HG03108 (cell line): Measurements from ENCODE around the gene APC.
"Not testable (repeated sequence)": the region's sequence is repeated elsewhere in the genome, so short reads cannot be mapped to it uniquely, and the experiment has no call there.

Source experiments
- ATAC-seq: cut with Tn5 transposase; IDR thresholded peaks from one replicate; pipeline ENCODE4 v1.9.1; 2021; ENCODE audit warnings: moderate library complexity; ENCODE audit not compliant: unreplicated experiment

APC gene

GRCh38 chr5:112713206-112713605, 24.5 kb upstream of the APC start:
- no peak for ATAC-seq

DNA sequence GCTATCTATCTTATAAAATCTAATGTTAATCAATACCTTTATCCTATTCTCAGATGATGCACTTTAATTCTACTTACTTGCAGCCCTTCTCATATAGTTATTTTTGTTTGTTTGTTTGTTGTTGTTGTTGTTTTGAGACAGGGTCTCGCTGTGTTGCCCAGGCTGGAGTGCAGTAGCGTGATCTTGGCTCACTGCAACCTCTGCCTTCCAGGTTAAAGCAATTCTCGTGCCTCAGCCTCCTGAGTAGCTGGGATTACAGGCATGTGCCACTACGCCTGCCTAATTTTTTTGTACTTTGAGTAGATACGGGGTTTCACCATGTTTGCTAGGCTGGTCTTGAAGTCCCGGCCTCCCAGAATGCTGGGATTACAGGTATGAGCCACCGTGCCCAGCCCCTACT, 20.8 kb upstream of the APC start:
- not testable (repeated sequence) for ATAC-seq

- no peak for ATAC-seq
Observed at GRCh38 chr5:112717506-112718082, 20.1 kb upstream of the APC start.

DNA sequence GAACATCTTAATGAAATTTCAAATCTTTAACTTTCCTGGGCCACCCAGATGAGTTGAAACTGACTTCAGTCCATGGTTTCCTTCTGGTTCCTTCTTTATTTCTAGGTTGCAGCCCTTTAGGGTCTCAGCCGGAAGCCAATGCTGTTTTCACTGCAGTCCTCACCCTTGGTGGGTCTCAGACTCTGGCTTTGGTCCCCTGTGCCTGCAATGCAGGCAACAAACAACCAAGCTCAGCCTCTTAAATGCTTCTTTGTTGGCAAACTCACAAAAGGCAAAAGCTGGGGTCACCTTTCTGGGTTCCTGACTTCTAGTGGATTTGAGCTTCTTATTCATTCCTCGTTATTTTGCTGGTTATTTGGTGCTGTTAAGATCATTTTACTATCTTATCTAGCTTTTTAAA, 19.3 kb upstream of the APC start:
- ATAC-seq = no peak

DNA sequence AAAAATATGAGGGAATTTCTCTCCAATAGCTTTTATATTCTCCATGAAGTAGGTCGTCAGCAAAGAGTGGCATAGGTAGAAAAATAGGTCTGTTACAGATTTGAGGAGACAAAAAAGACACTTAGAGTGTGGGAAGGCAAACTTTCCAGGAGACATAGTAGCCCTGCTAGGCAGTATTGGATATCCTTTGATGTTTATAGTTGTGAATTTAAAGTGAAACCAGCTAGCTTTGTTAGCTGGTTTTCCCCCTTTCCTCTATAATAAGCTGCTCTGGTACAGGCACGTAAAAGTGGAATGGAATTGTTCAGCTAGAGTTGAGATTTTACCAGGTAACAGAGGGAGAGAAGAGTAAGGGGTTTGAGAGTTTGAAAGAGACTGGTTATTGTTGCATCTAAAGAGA, 17.1 kb upstream of the APC start:
- ATAC-seq = no peak

GRCh38 chr5:112724901-112725300, 12.8 kb upstream of the APC start:
- no peak for ATAC-seq

DNA sequence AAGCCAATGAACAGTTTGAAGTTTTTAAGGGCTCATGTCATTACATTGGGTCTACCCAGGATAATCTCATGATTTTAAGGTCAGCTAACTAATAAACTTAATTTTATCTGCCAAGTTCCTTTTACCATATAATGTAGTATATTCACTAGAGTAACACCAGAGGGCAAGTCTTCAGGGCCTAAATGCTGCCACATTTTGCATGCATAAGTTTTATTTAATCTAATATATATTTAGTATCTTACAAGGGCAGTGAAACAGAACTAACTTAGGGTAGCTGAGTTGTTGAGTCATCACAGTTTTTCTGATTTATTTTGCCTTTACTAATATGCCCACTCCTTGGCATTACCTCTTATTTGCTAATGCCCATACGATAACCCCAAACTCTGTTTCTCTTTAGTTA, 8.1 kb upstream of the APC start:
- ATAC-seq = no peak

- ATAC-seq = no peak
Observed at GRCh38 chr5:112732131-112732530, 5.6 kb upstream of the APC start.

DNA sequence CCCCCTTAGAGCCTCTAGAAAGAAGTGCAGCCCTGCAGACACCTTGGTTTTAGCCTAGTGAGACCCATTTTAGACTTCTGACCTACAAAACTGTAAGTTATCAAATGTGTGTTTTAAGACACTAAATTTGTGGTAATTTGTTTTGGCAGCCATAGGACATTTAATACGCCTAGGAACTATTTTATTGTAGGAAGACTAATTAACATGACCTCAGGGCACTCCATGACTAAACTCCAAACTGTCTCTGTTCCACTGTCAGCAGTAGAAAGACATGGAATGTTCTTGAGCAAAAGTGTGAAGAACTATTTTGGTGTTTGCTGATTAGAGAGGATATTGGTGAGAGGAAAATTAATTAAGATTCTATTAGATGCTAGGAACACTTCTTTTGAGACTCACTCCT, 4.1 kb upstream of the APC start:
- ATAC-seq = no peak

GRCh38 chr5:112734597-112734996, 3.1 kb upstream of the APC start:
- no peak for ATAC-seq

GRCh38 chr5:112735702-112736101, 2.0 kb upstream of the APC start:
- ATAC-seq = no peak

GRCh38 chr5:112737070-112737462, 619 bp upstream of the APC start:
- no peak for ATAC-seq

GRCh38 chr5:112738191-112738560, 491 bp downstream of the APC start:
- no peak for ATAC-seq

DNA sequence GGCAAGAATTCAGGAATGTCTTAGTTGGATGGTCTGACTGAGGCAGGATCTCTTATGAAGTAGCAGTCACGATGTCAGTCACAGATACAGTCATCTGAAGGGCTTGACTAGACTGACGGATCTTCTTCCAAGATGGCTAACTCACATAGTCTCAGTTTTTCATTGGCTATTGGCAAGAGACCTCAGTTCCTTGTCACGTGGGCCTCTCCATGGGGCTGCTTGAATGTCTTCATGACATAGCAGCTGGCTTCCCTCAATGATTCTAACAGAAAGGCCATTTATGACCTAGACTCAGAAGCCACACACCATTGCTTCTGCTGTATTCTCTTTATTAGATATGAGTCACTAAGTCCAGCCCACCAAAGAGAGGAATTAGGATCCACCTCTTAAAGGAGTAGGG, 4.7 kb downstream of the APC start:
- no peak for ATAC-seq

DNA sequence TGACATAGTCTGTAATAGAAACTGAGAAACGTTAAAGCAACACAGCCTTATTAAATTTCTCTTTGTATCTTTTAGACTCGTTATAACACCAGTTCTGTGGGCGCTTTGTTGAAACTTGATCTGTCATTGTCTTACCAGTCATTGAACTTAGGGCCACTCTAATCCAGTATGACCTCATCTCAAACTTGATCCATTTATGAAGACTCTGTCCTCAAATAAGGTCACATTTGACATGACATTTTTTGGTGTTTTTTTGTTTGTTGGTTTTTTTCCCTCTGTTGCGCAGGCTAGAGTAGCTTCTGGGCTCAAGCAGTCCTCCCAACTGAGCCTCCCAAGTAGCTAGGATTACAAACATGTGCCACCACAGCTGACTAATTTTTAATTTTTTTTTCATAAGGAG, 5.9 kb downstream of the APC start:
- ATAC-seq = no peak

- ATAC-seq = no peak
Observed at GRCh38 chr5:112752335-112752734, 14.7 kb downstream of the APC start.

DNA sequence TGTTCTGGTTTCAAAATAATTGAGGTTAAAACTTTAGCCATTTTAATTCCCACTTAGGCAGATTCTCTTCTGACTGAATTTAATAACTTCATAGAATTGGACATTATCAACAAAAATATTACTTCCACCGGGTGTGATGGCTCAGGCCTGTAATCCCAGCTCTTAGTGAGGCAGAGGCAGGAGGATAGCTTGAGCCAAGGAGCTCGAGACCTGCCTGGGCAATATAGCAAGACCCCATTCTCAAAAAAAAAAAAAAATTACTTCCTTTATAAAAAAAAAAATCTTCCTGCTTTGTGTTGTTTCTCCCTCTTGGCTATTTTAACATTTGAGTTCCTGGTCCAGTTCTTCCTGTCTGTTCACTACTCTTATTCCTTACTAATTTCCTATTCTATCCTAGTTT, 18.0 kb downstream of the APC start:
- no peak for ATAC-seq

DNA sequence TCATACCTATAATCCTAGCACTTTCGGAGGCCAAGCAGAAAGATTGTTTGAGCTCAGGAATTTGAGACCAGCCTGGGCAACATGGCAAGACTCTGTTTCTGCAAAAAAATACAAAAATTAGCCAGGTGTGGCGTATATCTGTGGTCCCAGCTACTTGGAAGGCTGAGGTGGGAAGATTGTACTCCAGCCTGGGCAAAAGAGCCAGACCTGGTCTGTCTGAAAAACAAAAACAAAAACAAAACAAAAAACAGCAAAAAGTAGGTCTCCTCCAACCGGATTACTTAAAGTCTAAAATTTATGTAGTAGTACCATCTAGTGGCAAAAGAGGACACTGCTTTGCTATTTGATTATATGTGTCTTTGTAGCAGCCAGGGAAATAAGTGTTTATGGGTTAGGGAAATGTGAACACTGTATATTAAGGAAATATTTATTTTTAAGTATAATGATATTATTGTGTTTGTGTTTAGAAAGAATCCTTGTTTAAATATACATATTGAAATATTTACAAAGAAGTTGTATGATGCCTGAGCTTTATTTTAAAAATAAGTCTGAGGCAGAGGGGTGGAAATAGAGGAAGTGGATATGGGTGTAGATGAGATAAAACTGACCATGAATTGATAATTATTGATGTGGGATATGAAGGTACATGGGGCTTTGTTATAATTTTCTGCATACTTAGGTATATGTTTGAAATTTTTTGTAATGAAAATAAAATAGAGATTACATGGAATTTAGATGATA, 20.0 kb downstream of the APC start:
- peak; percentile 80 for ATAC-seq

GRCh38 chr5:112758676-112759075, 21.0 kb downstream of the APC start:
- ATAC-seq = no peak

DNA sequence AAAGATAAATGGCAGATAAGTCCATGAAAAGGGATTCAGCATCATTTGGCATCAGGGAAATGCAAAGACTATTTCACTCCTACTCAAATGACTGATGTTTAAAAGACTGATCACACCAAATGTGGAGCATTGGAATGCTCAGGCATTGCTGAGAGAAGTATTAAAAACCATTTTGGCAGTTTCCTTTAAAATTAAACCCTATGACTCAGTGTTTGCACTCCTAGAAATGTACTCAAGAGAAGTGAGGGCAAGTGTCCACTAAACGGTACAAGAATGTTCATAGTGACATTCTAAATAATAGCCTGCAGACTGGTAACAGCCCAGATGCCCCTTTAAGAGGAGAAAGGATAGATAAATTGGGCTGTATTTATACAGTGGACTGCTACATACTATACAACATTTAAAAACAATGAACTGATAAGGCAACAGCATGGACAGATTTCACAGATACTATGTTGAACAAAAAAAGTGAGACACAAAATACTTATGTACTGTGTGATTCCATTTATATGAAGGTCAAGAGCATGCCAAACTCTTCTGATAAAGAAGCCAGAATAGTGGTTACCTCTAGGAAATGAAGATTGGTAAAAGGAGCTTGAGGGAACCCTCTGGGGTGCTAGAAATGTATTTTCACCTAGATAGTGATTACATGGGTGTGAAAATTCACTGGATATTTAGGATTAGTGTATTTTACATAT, 24.6 kb downstream of the APC start:
- ATAC-seq = no peak

DNA sequence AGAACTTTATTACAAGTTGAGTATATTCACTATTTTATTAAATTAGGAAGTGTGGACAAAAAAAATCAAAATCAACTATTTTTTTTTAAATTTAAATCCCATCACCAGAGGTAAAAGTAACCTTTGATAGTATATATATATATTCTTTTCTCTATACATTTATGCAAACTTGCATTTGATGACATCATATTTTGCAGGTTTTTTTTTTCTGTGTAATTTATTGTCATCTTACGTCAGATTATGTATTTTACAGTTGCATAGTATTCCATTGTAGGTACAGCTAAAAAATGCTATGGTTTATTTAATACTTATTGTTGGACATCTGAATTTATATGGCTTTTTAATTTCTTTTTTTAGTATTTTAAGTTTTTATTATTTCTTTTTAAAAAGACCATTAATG, 25.5 kb downstream of the APC start:
- no peak for ATAC-seq

DNA sequence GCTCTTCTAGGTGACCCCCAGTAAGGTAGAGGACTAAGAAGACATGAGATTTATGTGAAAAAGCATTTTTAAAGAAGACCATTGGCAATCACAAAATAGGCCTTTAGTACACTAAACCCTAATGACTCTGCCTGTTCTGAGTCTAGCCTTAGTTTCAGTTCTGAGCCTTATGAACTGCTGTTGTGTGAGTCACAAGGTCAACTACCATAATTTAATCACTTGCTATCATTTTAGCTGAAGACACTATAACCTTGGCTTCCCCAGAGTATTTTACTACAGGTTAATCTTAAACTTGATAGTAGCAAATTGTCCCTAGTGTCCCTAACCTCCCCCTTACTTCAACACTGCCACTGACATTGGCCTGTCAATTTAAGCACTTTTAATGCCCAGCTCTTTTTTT, 34.4 kb downstream of the APC start:
- ATAC-seq = no peak
